GM23248 (cell line): ENCODE measurements around the gene MYO16. TPM values are rescaled to one million over a fixed set of nuclear protein-coding genes. Genes with fewer than 3 reads are reported as not detected.
"Not testable (repeated sequence)": the region's sequence is repeated elsewhere in the genome, so short reads cannot be mapped to it uniquely, and the experiment has no call there.

Experiments used
- DNase-seq: peaks from one replicate; pipeline ENCODE4 v3.0.0-alpha.2; 2015
- H2AFZ ChIP-seq: fragments of 200-600 bp; sonication (generic); 2 replicates; pipeline ENCODE4 v1.6.1; 2016; ENCODE audit warnings: antibody characterized with exemption
- H3F3A ChIP-seq: fragments of 200-600 bp; sonication (generic); 2 replicates; pipeline ENCODE4 v1.6.1; 2016; ENCODE audit warnings: mild to moderate bottlenecking, antibody characterized with exemption, mixed run types; ENCODE audit not compliant: insufficient read depth
- H3K27ac ChIP-seq: fragments of 200-600 bp; sonication (generic); 2 replicates; pipeline ENCODE4 v1.5.1; 2016; ENCODE audit warnings: mild to moderate bottlenecking
- H3K27me3 ChIP-seq: fragments of 200-600 bp; sonication (generic); replicated peaks from 2 replicates; pipeline ENCODE4 v1.6.1; 2016; ENCODE audit warnings: mild to moderate bottlenecking; ENCODE audit not compliant: insufficient read depth
- H3K36me3 ChIP-seq: fragments of 200-600 bp; sonication (generic); 2 replicates; pipeline ENCODE4 v1.6.1; 2016; ENCODE audit warnings: low read depth, mild to moderate bottlenecking
- H3K4me1 ChIP-seq: fragments of 200-600 bp; sonication (generic); 2 replicates; pipeline ENCODE4 v1.6.1; 2016; ENCODE audit warnings: mild to moderate bottlenecking; ENCODE audit not compliant: insufficient read depth
- H3K4me2 ChIP-seq: fragments of 200-600 bp; sonication (generic); one replicate; pipeline ENCODE4 v1.6.1; 2016; ENCODE audit warnings: mild to moderate bottlenecking; ENCODE audit not compliant: unreplicated experiment
- H3K4me3 ChIP-seq: fragments of 200-600 bp; sonication (generic); 2 replicates; pipeline ENCODE4 v1.5.1; 2016; ENCODE audit warnings: mild to moderate bottlenecking
- H3K79me2 ChIP-seq: fragments of 200-600 bp; sonication (generic); 2 replicates; pipeline ENCODE4 v1.6.1; 2016; ENCODE audit warnings: mild to moderate bottlenecking; ENCODE audit not compliant: insufficient read depth
- H3K9ac ChIP-seq: fragments of 200-600 bp; sonication (generic); 2 replicates; pipeline ENCODE4 v1.6.1; 2016; ENCODE audit warnings: mild to moderate bottlenecking
- H3K9me2 ChIP-seq: fragments of 200-600 bp; sonication (generic); 2 replicates; pipeline ENCODE4 v1.6.1; 2016; ENCODE audit warnings: mixed run types, mild to moderate bottlenecking, moderate library complexity; ENCODE audit not compliant: insufficient read depth
- H3K9me3 ChIP-seq: fragments of 200-600 bp; sonication (generic); one replicate; pipeline ENCODE4 v1.6.1; 2017; ENCODE audit warnings: low read depth
- H4K20me1 ChIP-seq: fragments of 200-600 bp; sonication (generic); 2 replicates; pipeline ENCODE4 v1.6.0; 2016; ENCODE audit not compliant: insufficient read depth
- EZH2 ChIP-seq: fragments of 200-600 bp; sonication (generic); IDR thresholded peaks from 2 replicates; pipeline ENCODE4 v1.6.1; 2018; ENCODE audit warnings: antibody characterized with exemption, mild to moderate bottlenecking; ENCODE audit not compliant: insufficient read depth, poor library complexity, severe bottlenecking
- EZH2phosphoT487 ChIP-seq: fragments of 200-600 bp; sonication (generic); IDR thresholded peaks from 2 replicates; pipeline ENCODE4 v1.6.1; 2018; ENCODE audit warnings: antibody characterized with exemption, moderate library complexity, mild to moderate bottlenecking, low read depth; ENCODE audit not compliant: insufficient read depth
- WGBS, 2 experiments: methylation state at CpG; one replicate each; pipeline ENCODE4 v1.1.6; 2015 to 2017; ENCODE audit warnings: low lambda C conversion rate in 2 of 2, low coverage in 1 of 2; ENCODE audit errors: missing lambda C conversion rate in 2 of 2; 5-methylcytosine and 5-hydroxymethylcytosine counted together
- in situ Hi-C: fragments of 300-500 bp; cut with MboI; formaldehyde crosslinking; loops from 2 replicates; pipeline ENCODE4 v1.15.0; 2020
- polyA plus RNA-seq: library from polyadenylated mRNA; unstranded; fragments of >200 nt; fragmentation: Nextera tagmentation; extraction: Ambion mirVana; gene quantifications from 2 replicates; pipeline ENCODE4 v1.2.1, GENCODE V29; 2016
- total RNA-seq: library from RNA; depleted of rRNA; stranded (reverse); fragments of >200 nt; shearing (Covaris generic); gene quantifications from 2 replicates; pipeline ENCODE4 v1.2.3, GENCODE V29; 2014

Gene MYO16
- total and polyA plus RNA-seq, 2 experiments from 2014 or later = not detected

GRCh38 chr13:108987944-108988343 lies 358.5 kb downstream of the MYO16 start:
- Histone ChIP-seq H4K20me1 (no peaks in the 10 kb centered on the region), H3K4me3 (no peak overlapping the region), H3K27ac (no peak overlapping the region), H2AFZ (no peak overlapping the region), H3K27me3 (no peaks in the 10 kb centered on the region), H3K9me2 (no peaks in the 10 kb centered on the region), H3K4me1 (0 out of 2 replicates have a peak, but pooled peaks cover under 1% of the 10 kb centered on the region), H3K9me3 (no peaks in the 10 kb centered on the region), H3K79me2 (no peaks in the 10 kb centered on the region), H3K4me2 (no peak overlapping the region), H3F3A (no peaks in the 10 kb centered on the region), H3K9ac (no peak overlapping the region), H3K36me3 (no peaks in the 10 kb centered on the region)
- in situ Hi-C loops = no loop called here
- 28 to 31% methylated on average over 5 of the region's 5 CpGs for WGBS, 2 experiments
- DNase-seq = no peak
- TF ChIP-seq EZH2 (no peak), EZH2phosphoT487 (no peak)

- H3K4me2 ChIP-seq, H4K20me1 ChIP-seq, H3K79me2 ChIP-seq, H3K36me3 ChIP-seq, H3K9me3 ChIP-seq, H3K4me3 ChIP-seq, H3K4me1 ChIP-seq, H3K27me3 ChIP-seq, H3K9me2 ChIP-seq, in situ Hi-C loops, H3K9ac ChIP-seq, H3K27ac ChIP-seq, H3F3A ChIP-seq, H2AFZ ChIP-seq: not testable (repeated sequence)
- peak; percentile 33 for DNase-seq
- 33 to 42% methylated on average over 3 of the region's 3 CpGs for WGBS, 2 experiments
These were observed 362.0 kb downstream of the MYO16 start for GRCh38 chr13:108991416-108991815.

GRCh38 chr13:108993346-108993745 lies 363.9 kb downstream of the MYO16 start:
- Histone ChIP-seq H3K9me2 (no peaks in the 10 kb centered on the region), H3K4me3 (no peak overlapping the region), H3K4me1 (0 out of 2 replicates have a peak, but pooled peaks cover 8% of the 10 kb centered on the region), H2AFZ (no peak overlapping the region), H3K9ac (no peak overlapping the region), H3F3A (no peaks in the 10 kb centered on the region), H3K79me2 (no peaks in the 10 kb centered on the region), H3K4me2 (no peak overlapping the region), H3K9me3 (no peaks in the 10 kb centered on the region), H4K20me1 (no peaks in the 10 kb centered on the region), H3K27me3 (no peaks in the 10 kb centered on the region), H3K27ac (no peak overlapping the region), H3K36me3 (no peaks in the 10 kb centered on the region)
- in situ Hi-C loops = no loop called here
- no peak for TF ChIP-seq EZH2phosphoT487
- TF ChIP-seq EZH2 = no peak
- 27 to 30% methylated on average over 5 of the region's 5 CpGs for WGBS, 2 experiments
- peak; percentile 54 for DNase-seq

GRCh38 chr13:108996430-108996829 lies 367.0 kb downstream of the MYO16 start:
- no peak for DNase-seq
- Histone ChIP-seq H3K36me3 (no peaks in the 10 kb centered on the region), H4K20me1 (no peaks in the 10 kb centered on the region), H3K27me3 (no peaks in the 10 kb centered on the region), H3K27ac (no peak overlapping the region), H3K79me2 (no peaks in the 10 kb centered on the region), H3F3A (no peaks in the 10 kb centered on the region), H3K9me2 (no peaks in the 10 kb centered on the region), H3K4me3 (no peak overlapping the region), H3K9ac (no peak overlapping the region), H3K4me1 (0 out of 2 replicates have a peak, but pooled peaks cover 8% of the 10 kb centered on the region), H3K4me2 (no peak overlapping the region), H2AFZ (no peak overlapping the region), H3K9me3 (no peaks in the 10 kb centered on the region)
- TF ChIP-seq EZH2 (no peak), EZH2phosphoT487 (no peak)
- in situ Hi-C loops = no loop called here

GRCh38 chr13:109000207-109000606 lies 370.8 kb downstream of the MYO16 start:
- H3K9ac ChIP-seq = no peak overlapping the region
- DNase-seq = no peak
- H3K27me3 ChIP-seq = no peaks in the 10 kb centered on the region
- H3K9me2 ChIP-seq = no peaks in the 10 kb centered on the region
- H2AFZ ChIP-seq = no peak overlapping the region
- H4K20me1 ChIP-seq = no peaks in the 10 kb centered on the region
- in situ Hi-C loops = no loop called here
- WGBS, 2 experiments = 76 to 78% methylated on average over 2 of the region's 2 CpGs
- no peaks in the 10 kb centered on the region for H3K79me2 ChIP-seq
- H3F3A ChIP-seq = no peaks in the 10 kb centered on the region
- no peak overlapping the region for H3K4me3 ChIP-seq
- no peaks in the 10 kb centered on the region for H3K36me3 ChIP-seq
- no peaks in the 10 kb centered on the region for H3K9me3 ChIP-seq
- H3K27ac ChIP-seq = no peak overlapping the region
- no peak overlapping the region for H3K4me2 ChIP-seq
- TF ChIP-seq EZH2 = no peak
- TF ChIP-seq EZH2phosphoT487 = no peak
- H3K4me1 ChIP-seq = no peaks in the 10 kb centered on the region
